ENCODE results near the gene BARHL1. TPM values are rescaled to one million over a fixed set of nuclear protein-coding genes. Genes with fewer than 3 reads are reported as not detected.

Gene BARHL1
- not detected for total RNA-seq (ENCODE audit: unreplicated experiment)
- long read RNA-seq = 0 reads

- H3K4me1 Mint-ChIP-seq (ENCODE audit: low read depth, unreplicated experiment) = peaks cover 20% of the 10 kb centered on the region
- H3K27me3 Mint-ChIP-seq (ENCODE audit: unreplicated experiment) = peaks cover 43% of the 10 kb centered on the region
- no peak for DNase-seq
- H3K36me3 Mint-ChIP-seq (ENCODE audit: unreplicated experiment) = no peaks in the 10 kb centered on the region
- no peak within 1 kb of the TSS for H3K27ac Mint-ChIP-seq (ENCODE audit: unreplicated experiment)
- no peak for TF ChIP-seq CTCF (IDR thresholded peaks at IDR 0.05; ENCODE audit: partially characterized antibody, unreplicated experiment)
- peaks cover 15% of the 10 kb centered on the region for H3K9me3 Mint-ChIP-seq (ENCODE audit: unreplicated experiment)
- H3K4me3 Mint-ChIP-seq (ENCODE audit: unreplicated experiment) = peak within 1 kb of the TSS; percentile 86
Measured at GRCh38 chr9:132582276-132582785, at the start of gene BARHL1. TSS of gene BARHL1 (plus strand) at chr9:132582606. CDS start at chr9:132582798, 192 bp downstream.

GRCh38 chr9:132534832-132535231, 47.6 kb upstream of the BARHL1 start:
- Mint-ChIP-seq H3K27ac (ENCODE audit: unreplicated experiment) (no peak overlapping the region), H3K27me3 (ENCODE audit: unreplicated experiment) (no peaks in the 10 kb centered on the region), H3K9me3 (ENCODE audit: unreplicated experiment) (no peaks in the 10 kb centered on the region)

GRCh38 chr9:132536124-132536523, 46.3 kb upstream of the BARHL1 start:
- DNase-seq = no peak
- Mint-ChIP-seq H3K27me3 (ENCODE audit: unreplicated experiment) (no peaks in the 10 kb centered on the region), H3K27ac (ENCODE audit: unreplicated experiment) (no peak overlapping the region), H3K36me3 (ENCODE audit: unreplicated experiment) (peaks cover 9% of the 10 kb centered on the region), H3K4me1 (ENCODE audit: low read depth, unreplicated experiment) (no peaks in the 10 kb centered on the region), H3K9me3 (ENCODE audit: unreplicated experiment) (no peaks in the 10 kb centered on the region), H3K4me3 (ENCODE audit: unreplicated experiment) (no peak overlapping the region)
- no peak for TF ChIP-seq CTCF (IDR thresholded peaks at IDR 0.05; ENCODE audit: partially characterized antibody, unreplicated experiment)

More at GRCh38 chr9:132534832-132535231, 47.6 kb upstream of the BARHL1 start:
- no peak overlapping the region for H3K4me3 Mint-ChIP-seq (ENCODE audit: unreplicated experiment)
- DNase-seq = no peak
- no peak for TF ChIP-seq CTCF (IDR thresholded peaks at IDR 0.05; ENCODE audit: partially characterized antibody, unreplicated experiment)
- peaks cover 9% of the 10 kb centered on the region for H3K36me3 Mint-ChIP-seq (ENCODE audit: unreplicated experiment)
- no peaks in the 10 kb centered on the region for H3K4me1 Mint-ChIP-seq (ENCODE audit: low read depth, unreplicated experiment)

GRCh38 chr9:132537352-132537751, 45.1 kb upstream of the BARHL1 start:
- DNase-seq = no peak
- TF ChIP-seq CTCF (IDR thresholded peaks at IDR 0.05; ENCODE audit: partially characterized antibody, unreplicated experiment) = no peak
- peaks cover 9% of the 10 kb centered on the region for H3K36me3 Mint-ChIP-seq (ENCODE audit: unreplicated experiment)
- peaks cover 2% of the 10 kb centered on the region for H3K9me3 Mint-ChIP-seq (ENCODE audit: unreplicated experiment)
- no peaks in the 10 kb centered on the region for H3K4me1 Mint-ChIP-seq (ENCODE audit: low read depth, unreplicated experiment)
- H3K27ac Mint-ChIP-seq (ENCODE audit: unreplicated experiment) = no peak overlapping the region
- no peak overlapping the region for H3K4me3 Mint-ChIP-seq (ENCODE audit: unreplicated experiment)
- no peaks in the 10 kb centered on the region for H3K27me3 Mint-ChIP-seq (ENCODE audit: unreplicated experiment)

GRCh38 chr9:132538071-132538470, 44.3 kb upstream of the BARHL1 start:
- Mint-ChIP-seq H3K9me3 (ENCODE audit: unreplicated experiment) (peaks cover 2% of the 10 kb centered on the region), H3K36me3 (ENCODE audit: unreplicated experiment) (peaks cover 9% of the 10 kb centered on the region), H3K4me1 (ENCODE audit: low read depth, unreplicated experiment) (no peaks in the 10 kb centered on the region), H3K27ac (ENCODE audit: unreplicated experiment) (no peak overlapping the region), H3K4me3 (ENCODE audit: unreplicated experiment) (no peak overlapping the region), H3K27me3 (ENCODE audit: unreplicated experiment) (no peaks in the 10 kb centered on the region)
- TF ChIP-seq CTCF (IDR thresholded peaks at IDR 0.05; ENCODE audit: partially characterized antibody, unreplicated experiment) = no peak
- no peak for DNase-seq

Measured in glutamatergic neuron (in vitro differentiated cells).